NB4 (cell line): ENCODE measurements around the gene AMZ2.

ENCODE experiments used
- DNase-seq: peaks from one replicate; pipeline ENCODE4 v3.0.0; 2010; ENCODE audit warnings: low read depth
- H3K4me3 ChIP-seq: one replicate; pipeline ENCODE4 v1.5.1; 2011; ENCODE audit warnings: mild to moderate bottlenecking, low read depth, low read length, moderate library complexity
- MYC ChIP-seq: IDR thresholded peaks from 2 replicates; pipeline ENCODE4 v1.6.1; 2011; ENCODE audit warnings: low read depth, low read length
- POLR2A ChIP-seq: IDR thresholded peaks from 2 replicates; pipeline ENCODE4 v1.6.1; 2011; ENCODE audit warnings: mild to moderate bottlenecking; ENCODE audit not compliant: insufficient read length; ENCODE audit errors: extremely low read depth
- TF ChIP-seq, protein P1 (sequence below): IDR thresholded peaks from one replicate; pipeline ENCODE4 v1.5.1; 2012; ENCODE audit warnings: low read depth, low read length
- TF ChIP-seq, protein P2 (sequence below): IDR thresholded peaks from 2 replicates; pipeline ENCODE4 v1.6.1; 2011; ENCODE audit warnings: low read depth, low read length

Gene AMZ2

DNA sequence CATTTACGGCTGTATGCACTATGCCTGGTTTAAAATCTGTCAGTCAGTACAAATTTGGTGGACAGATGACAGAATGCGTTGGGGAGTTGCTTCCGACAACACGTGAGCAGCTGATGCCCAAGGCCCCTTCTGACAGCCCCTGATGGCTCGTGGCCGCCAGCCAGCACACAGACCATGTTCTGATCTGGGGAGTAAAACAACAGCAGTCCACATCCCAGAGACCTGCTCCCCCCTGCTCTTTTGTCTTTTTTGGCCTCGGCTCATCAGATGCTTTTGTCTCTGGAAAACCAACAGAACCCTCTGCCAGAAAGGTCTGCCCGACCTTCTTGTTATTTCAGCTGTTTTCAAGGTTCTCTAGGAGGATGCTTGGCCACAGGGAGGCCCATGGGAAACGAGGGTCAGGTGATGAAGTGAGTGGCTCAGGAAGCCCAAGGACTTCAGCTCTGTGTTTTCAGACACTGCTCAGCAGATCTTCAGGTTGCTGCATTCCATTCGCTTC, 54.3 kb downstream of the AMZ2 start:
- TF ChIP-seq POLR2A (no peak), MYC (no peak)
- TF ChIP-seq, protein P1, sequence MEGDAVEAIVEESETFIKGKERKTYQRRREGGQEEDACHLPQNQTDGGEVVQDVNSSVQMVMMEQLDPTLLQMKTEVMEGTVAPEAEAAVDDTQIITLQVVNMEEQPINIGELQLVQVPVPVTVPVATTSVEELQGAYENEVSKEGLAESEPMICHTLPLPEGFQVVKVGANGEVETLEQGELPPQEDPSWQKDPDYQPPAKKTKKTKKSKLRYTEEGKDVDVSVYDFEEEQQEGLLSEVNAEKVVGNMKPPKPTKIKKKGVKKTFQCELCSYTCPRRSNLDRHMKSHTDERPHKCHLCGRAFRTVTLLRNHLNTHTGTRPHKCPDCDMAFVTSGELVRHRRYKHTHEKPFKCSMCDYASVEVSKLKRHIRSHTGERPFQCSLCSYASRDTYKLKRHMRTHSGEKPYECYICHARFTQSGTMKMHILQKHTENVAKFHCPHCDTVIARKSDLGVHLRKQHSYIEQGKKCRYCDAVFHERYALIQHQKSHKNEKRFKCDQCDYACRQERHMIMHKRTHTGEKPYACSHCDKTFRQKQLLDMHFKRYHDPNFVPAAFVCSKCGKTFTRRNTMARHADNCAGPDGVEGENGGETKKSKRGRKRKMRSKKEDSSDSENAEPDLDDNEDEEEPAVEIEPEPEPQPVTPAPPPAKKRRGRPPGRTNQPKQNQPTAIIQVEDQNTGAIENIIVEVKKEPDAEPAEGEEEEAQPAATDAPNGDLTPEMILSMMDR = no peak
- TF ChIP-seq, protein P2, sequence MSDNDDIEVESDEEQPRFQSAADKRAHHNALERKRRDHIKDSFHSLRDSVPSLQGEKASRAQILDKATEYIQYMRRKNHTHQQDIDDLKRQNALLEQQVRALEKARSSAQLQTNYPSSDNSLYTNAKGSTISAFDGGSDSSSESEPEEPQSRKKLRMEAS = no peak
- DNase-seq = no peak
- no peak overlapping the region for H3K4me3 ChIP-seq

DNA sequence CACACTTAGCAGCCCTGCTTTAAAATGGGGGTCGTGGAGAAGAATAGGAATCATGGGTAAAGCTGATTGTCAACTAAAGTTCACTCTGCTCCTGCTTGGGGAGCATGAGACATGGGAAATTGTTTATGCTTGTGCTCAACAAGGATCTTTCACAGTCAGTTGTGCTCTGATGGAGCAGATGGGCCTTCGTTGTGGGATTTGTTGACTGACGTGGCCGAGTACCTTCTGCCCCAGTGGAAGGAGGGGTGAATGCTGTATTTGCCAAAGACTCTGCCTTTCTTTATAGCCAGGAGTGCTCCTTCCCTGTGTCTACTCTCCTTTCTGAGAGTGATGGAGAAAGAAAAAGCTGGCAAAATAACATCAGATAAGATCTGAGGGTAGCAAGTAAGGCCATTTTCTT, 54.8 kb downstream of the AMZ2 start:
- TF ChIP-seq POLR2A (no peak), MYC (no peak)
- TF ChIP-seq, protein P2 = no peak
- TF ChIP-seq, protein P1 = no peak
- DNase-seq = no peak
- H3K4me3 ChIP-seq = no peak overlapping the region

DNA sequence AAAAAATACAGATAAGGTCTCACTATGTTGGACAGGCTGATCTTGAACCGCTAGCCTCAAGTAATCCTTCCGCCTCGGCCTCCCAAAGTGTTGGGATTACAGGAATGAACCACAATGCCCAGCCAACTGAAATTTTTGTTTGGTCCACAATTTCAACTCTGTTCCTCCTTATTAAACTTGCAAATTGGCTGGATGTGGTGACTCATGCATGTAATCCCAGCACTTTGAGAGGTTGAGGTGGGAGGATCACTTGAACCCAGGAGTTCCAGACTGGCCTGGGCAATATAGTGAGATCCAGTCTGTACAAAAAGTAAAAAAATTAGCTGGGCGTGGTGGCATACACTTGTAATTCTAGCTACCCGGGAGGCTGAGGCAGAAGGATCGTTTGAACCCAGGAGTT, 56.9 kb downstream of the AMZ2 start:
- no peak for DNase-seq

DNA sequence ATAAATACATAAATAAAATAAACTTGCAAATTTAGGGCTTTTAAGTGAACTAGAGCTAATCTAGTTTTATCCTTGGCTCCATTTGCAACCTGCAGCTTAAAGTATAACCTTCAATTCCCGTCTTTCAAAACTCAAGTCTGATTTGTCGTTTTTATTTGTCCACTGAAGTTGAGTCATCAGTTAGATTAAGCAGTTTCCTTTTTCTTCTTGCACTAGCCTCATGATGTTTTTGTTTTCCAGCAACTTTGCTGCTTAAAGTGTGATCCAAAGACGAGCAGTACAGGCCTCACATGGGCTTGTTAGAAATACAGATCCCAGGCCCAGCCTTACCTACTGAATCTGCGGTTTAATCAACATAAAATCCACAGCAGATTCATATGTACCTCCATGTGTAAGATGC, 57.3 kb downstream of the AMZ2 start:
- no peak overlapping the region for H3K4me3 ChIP-seq
- TF ChIP-seq POLR2A (no peak), MYC (no peak)
- TF ChIP-seq, protein P2 = no peak
- TF ChIP-seq, protein P1 = no peak

More for the DNA sequence above, 56.9 kb downstream of the AMZ2 start:
- no peak overlapping the region for H3K4me3 ChIP-seq
- TF ChIP-seq, protein P1 = no peak
- TF ChIP-seq, protein P2 = no peak
- TF ChIP-seq MYC = no peak
- no peak for TF ChIP-seq POLR2A

More for the DNA sequence above, 57.3 kb downstream of the AMZ2 start:
- DNase-seq = peak; percentile 35
